Measurements from ENCODE around the gene ZBTB24. TPM values are rescaled to one million over a fixed set of nuclear protein-coding genes. Genes with fewer than 3 reads are reported as not detected.

ZBTB24 gene
- total and polyA plus RNA-seq, 2 of the 13 experiments (the other 11 are each of a cell fraction or from before 2014, with no cell fraction given), result 1.5 to 6.2 TPM

- Histone ChIP-seq H3K79me2 (ENCODE audit: insufficient read depth, low read length) (peaks cover 12% of the 10 kb centered on the region), H3K36me3 (replicated peaks in 1 of 2; ENCODE audit: control insufficient read depth in 1 of 2, insufficient read depth in 2 of 2, low read length in 2 of 2) (peaks cover 18 to 45% of the 10 kb centered on the region in 2 experiments; a peak in 4 of 5 replicates), H3K4me2 (ENCODE audit: low read depth, low read length) (no peak overlapping the region), H3K4me3 (replicated peaks in 1 of 3; ENCODE audit: insufficient read depth in 1 of 3, low read depth in 2 of 3, low read length in 3 of 3) (no peak overlapping the region), H3K9me3 (ENCODE audit: low read length) (no peaks in the 10 kb centered on the region), H3K27ac (ENCODE audit: extremely low read length, insufficient read depth, low read length) (no peak overlapping the region), H2AFZ (ENCODE audit: low read length) (no peak overlapping the region), H3K4me1 (ENCODE audit: insufficient read depth, low read length) (peaks cover 37% of the 10 kb centered on the region), H3K27me3 (ENCODE audit: control insufficient read depth in 1 of 2, insufficient read depth in 2 of 2, low read length in 2 of 2) (no peaks in the 10 kb centered on the region), H3K9ac (ENCODE audit: insufficient read depth, low read depth, low read length) (no peak overlapping the region), H4K20me1 (ENCODE audit: insufficient read depth, low read length) (no peaks in the 10 kb centered on the region)
- intact Hi-C loops (cut with micrococcal nuclease; ENCODE audit: unreplicated experiment) (no loop called here), in situ Hi-C loops (cut with HindIII; ENCODE audit: extremely low pct_ligation_motif_present, low pct_unique_long_range_greater_than_20kb) (no loop called here)
- no peak for TF ChIP-seq PCBP1 (IDR thresholded peaks at IDR 0.05; ENCODE audit: borderline replicate concordance, low read depth, low read length)
- no peak for TF ChIP-seq NKX3-1 (CRISPR knock-in tag; IDR thresholded peaks at IDR 0.05)
- no peak for TF ChIP-seq TCF12 (IDR thresholded peaks at IDR 0.05)
- no peak for TF ChIP-seq TCF12 (CRISPR knock-in tag; IDR thresholded peaks at IDR 0.05)
- no peak for TF ChIP-seq HOXA9 (CRISPR knock-in tag; IDR thresholded peaks at IDR 0.05; ENCODE audit: borderline replicate concordance)
- TF ChIP-seq MAZ (IDR thresholded peaks at IDR 0.05; ENCODE audit: borderline replicate concordance, low read depth, low read length), result no peak
- no peak for TF ChIP-seq MAZ (CRISPR knock-in tag; IDR thresholded peaks at IDR 0.05; ENCODE audit: low read depth)
- no peak for TF ChIP-seq ZNF329 (CRISPR knock-in tag; IDR thresholded peaks at IDR 0.05; ENCODE audit: low read depth)
- TF ChIP-seq ZNF556 (CRISPR knock-in tag; IDR thresholded peaks at IDR 0.05; ENCODE audit: borderline replicate concordance), result no peak
- no peak for TF ChIP-seq ZNF567 (CRISPR knock-in tag; IDR thresholded peaks at IDR 0.05; ENCODE audit: borderline replicate concordance)
- TF ChIP-seq PAF1 (CRISPR knock-in tag; IDR thresholded peaks at IDR 0.05), result no peak
- TF ChIP-seq RORA (CRISPR knock-in tag; IDR thresholded peaks at IDR 0.05), result no peak
- TF ChIP-seq ZNF629 (CRISPR knock-in tag; conservative IDR thresholded peaks at IDR 0.05), result no peak
- TF ChIP-seq RFXAP (CRISPR knock-in tag; IDR thresholded peaks at IDR 0.05; ENCODE audit: borderline replicate concordance), result no peak
- TF ChIP-seq ATF5 (CRISPR knock-in tag; IDR thresholded peaks at IDR 0.05; ENCODE audit: low read depth), result no peak
- TF ChIP-seq ERF (CRISPR knock-in tag; IDR thresholded peaks at IDR 0.05), result no peak
- TF ChIP-seq TBX2 (CRISPR knock-in tag; IDR thresholded peaks at IDR 0.05; ENCODE audit: borderline replicate concordance), result no peak
- 96% methylated on average over 4 of the region's 4 CpGs for WGBS (ENCODE audit: low lambda C conversion rate)
- FAIRE-seq, result no peak
- no peak for DNase-seq (ENCODE audit: low spot score)
- no TSS peak for BruUV-seq (replicated peaks)
- ChIA-PET CTCF (ENCODE audit: low intra/inter-chr PET ratio, low total read pairs) (no interaction called here), POLR2A (no interaction called here)
- no peak for ATAC-seq
These were observed 8.0 kb downstream of the ZBTB24 start for GRCh38 chr6:109474995-109475394.
